Measurements from ENCODE around the gene AHRR.
"Not testable (repeated sequence)": the region's sequence is repeated elsewhere in the genome, so short reads cannot be mapped to it uniquely, and the experiment has no call there.

Gene AHRR

GRCh38 chr5:478982-479535 lies 157.5 kb downstream of the AHRR start:
- no peak for DNase-seq

GRCh38 chr5:479566-480319 lies 158.2 kb downstream of the AHRR start:
- no peak for DNase-seq
- in situ Hi-C loops (cut with HindIII; ENCODE audit: low pct_ligation_motif_present, low pct_unique_long_range_greater_than_20kb, low sequenced_read_pairs): no loop called here

More at GRCh38 chr5:478982-479535, 157.5 kb downstream of the AHRR start:
- in situ Hi-C loops (cut with HindIII; ENCODE audit: low pct_ligation_motif_present, low pct_unique_long_range_greater_than_20kb, low sequenced_read_pairs): no loop called here

GRCh38 chr5:481347-481746 lies 159.8 kb downstream of the AHRR start:
- in situ Hi-C loops (cut with HindIII; ENCODE audit: low pct_ligation_motif_present, low pct_unique_long_range_greater_than_20kb, low sequenced_read_pairs): no loop called here
- DNase-seq: no peak

GRCh38 chr5:482021-482420 lies 160.5 kb downstream of the AHRR start:
- in situ Hi-C loops (cut with HindIII; ENCODE audit: low pct_ligation_motif_present, low pct_unique_long_range_greater_than_20kb, low sequenced_read_pairs): no loop called here

GRCh38 chr5:482506-482905 lies 161.0 kb downstream of the AHRR start:
- no peak for DNase-seq
- in situ Hi-C loops (cut with HindIII; ENCODE audit: low pct_ligation_motif_present, low pct_unique_long_range_greater_than_20kb, low sequenced_read_pairs): no loop called here

More at GRCh38 chr5:482021-482420, 160.5 kb downstream of the AHRR start:
- DNase-seq: no peak

GRCh38 chr5:483011-483410 lies 161.5 kb downstream of the AHRR start:
- in situ Hi-C loops (cut with HindIII; ENCODE audit: low pct_ligation_motif_present, low pct_unique_long_range_greater_than_20kb, low sequenced_read_pairs): no loop called here
- DNase-seq: no peak

GRCh38 chr5:483434-484140 lies 162.1 kb downstream of the AHRR start:
- DNase-seq: no peak
- in situ Hi-C loops (cut with HindIII; ENCODE audit: low pct_ligation_motif_present, low pct_unique_long_range_greater_than_20kb, low sequenced_read_pairs): no loop called here

- in situ Hi-C loops (cut with HindIII; ENCODE audit: low pct_ligation_motif_present, low pct_unique_long_range_greater_than_20kb, low sequenced_read_pairs): no loop called here
Observed at GRCh38 chr5:484556-484955, 163.0 kb downstream of the AHRR start.

GRCh38 chr5:485113-485945 lies 163.8 kb downstream of the AHRR start:
- in situ Hi-C loops (cut with HindIII; ENCODE audit: low pct_ligation_motif_present, low pct_unique_long_range_greater_than_20kb, low sequenced_read_pairs): no loop called here
- no peak for DNase-seq

More at GRCh38 chr5:484556-484955, 163.0 kb downstream of the AHRR start:
- DNase-seq: no peak

- DNase-seq: no peak
- in situ Hi-C loops (cut with HindIII; ENCODE audit: low pct_ligation_motif_present, low pct_unique_long_range_greater_than_20kb, low sequenced_read_pairs): no loop called here
Observed at GRCh38 chr5:485946-486491, 164.5 kb downstream of the AHRR start.

- in situ Hi-C loops (cut with HindIII; ENCODE audit: low pct_ligation_motif_present, low pct_unique_long_range_greater_than_20kb, low sequenced_read_pairs); DNase-seq: not testable (repeated sequence)
Observed at GRCh38 chr5:486597-486996, 165.1 kb downstream of the AHRR start.

Data from ACHN (cell line).